Gastroesophageal sphincter (tissue), 3 donors: ENCODE measurements around the gene TAS2R1.

Experiments
- CTCF ChIP-seq, 4 experiments: fragments of 200-600 bp in 2 of 4; fragments of 450-650 bp in 2 of 4; sonication (generic) in 1 of 4; IDR thresholded peaks; one replicate each; pipeline ENCODE4 v1.5.1; 2017 to 2019; ENCODE audit warnings: antibody characterized with exemption in 4 of 4, mild to moderate bottlenecking in 2 of 4, moderate library complexity in 2 of 4
- EP300 ChIP-seq: sonication (generic); formaldehyde crosslinking; IDR thresholded peaks from one replicate; pipeline ENCODE4 v1.6.1; 2017; ENCODE audit warnings: antibody characterized with exemption, mild to moderate bottlenecking
- POLR2A ChIP-seq, 2 donors: fragments of 450-650 bp; IDR thresholded peaks; one replicate each; pipeline ENCODE4 v1.6.1; 2017; ENCODE audit warnings: antibody characterized with exemption in 2 of 2, mild to moderate bottlenecking in 2 of 2, moderate library complexity in 1 of 2

GRCh38 chr5:9653061-9653460 is 22.9 kb upstream of the TAS2R1 start:
- TF ChIP-seq CTCF (IDR thresholded peaks at IDR 0.05) (no peak), POLR2A (IDR thresholded peaks at IDR 0.05) (no peak), EP300 (no peak)
